AG04450 (cell line): ENCODE measurements around the gene HES5. TPM values are rescaled to one million over a fixed set of nuclear protein-coding genes. Genes with fewer than 3 reads are reported as not detected.

Experiments
- CTCF ChIA-PET: fragments of 300-600, 350-600 bp; formaldehyde crosslinking; extraction: SDS; loops from one replicate; lab custom pipeline; 2022; ENCODE audit warnings: antibody characterized with exemption, inconsistent platforms; lab: Charles Lee
- POLR2A ChIA-PET: fragments of 350-600 bp; formaldehyde crosslinking; extraction: SDS; loops from one replicate; lab custom pipeline; 2021; ENCODE audit warnings: antibody characterized with exemption, inconsistent platforms; lab: Yijun Ruan, JAX
- DNase-seq: peaks from one replicate; pipeline ENCODE4 v3.0.0-alpha.2; 2011; ENCODE audit warnings: low read depth, low spot score
- H3K27ac ChIP-seq: one replicate; pipeline ENCODE4 v1.5.1; 2012; ENCODE audit warnings: low read depth, low read length, control low read depth
- H3K27me3 ChIP-seq: one replicate; pipeline ENCODE4 v1.6.0; 2012; ENCODE audit warnings: low read length; ENCODE audit not compliant: control insufficient read depth, insufficient read depth
- H3K4me3 ChIP-seq: 2 replicates; pipeline ENCODE4 v1.5.1; 2011; ENCODE audit warnings: mild to moderate bottlenecking, low read depth, low read length, control low read depth
- H3K9me3 ChIP-seq: 2 replicates; pipeline ENCODE4 v1.5.1; 2012; ENCODE audit warnings: low read length; ENCODE audit not compliant: control insufficient read depth, insufficient read depth
- polyA plus RNA-seq: library from polyadenylated mRNA; depleted of rRNA; stranded (reverse); fragments of >200 nt; gene quantifications from 2 replicates; pipeline ENCODE4 v1.2.3, GENCODE V29; 2011
- TF ChIP-seq, protein P1 (sequence below): IDR thresholded peaks from 2 replicates; pipeline ENCODE4 v1.5.1; 2011; ENCODE audit warnings: low read depth, low read length, control low read depth, inconsistent platforms

The HES5 gene
- polyA plus RNA-seq, 1 experiment = not detected

DNA sequence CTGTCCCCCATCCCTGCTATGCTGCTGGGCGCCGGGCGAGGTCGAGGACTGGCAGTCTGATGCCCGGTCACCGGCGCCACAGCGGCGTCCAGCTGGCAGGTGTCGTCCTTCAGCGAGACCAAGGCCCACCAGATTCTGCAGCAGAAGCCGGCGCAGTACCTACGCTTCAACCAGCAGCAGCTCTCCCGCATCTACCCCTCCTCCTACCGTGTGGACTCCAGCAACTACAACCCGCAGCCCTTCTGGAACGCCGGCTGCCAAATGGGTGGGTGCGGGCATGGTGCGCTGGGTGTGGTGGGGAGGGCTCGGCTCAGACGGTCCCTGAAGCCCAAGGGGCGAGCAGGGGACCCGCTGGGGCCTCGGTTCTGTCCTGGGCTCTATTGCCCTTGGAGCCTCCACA, 33.3 kb downstream of the HES5 start:
- no peaks in the 10 kb centered on the region; the same call in 1 of the 2 replicates for H3K9me3 ChIP-seq
- no peak overlapping the region for H3K27ac ChIP-seq
- H3K4me3 ChIP-seq = no peak overlapping the region
- TF ChIP-seq, protein P1, sequence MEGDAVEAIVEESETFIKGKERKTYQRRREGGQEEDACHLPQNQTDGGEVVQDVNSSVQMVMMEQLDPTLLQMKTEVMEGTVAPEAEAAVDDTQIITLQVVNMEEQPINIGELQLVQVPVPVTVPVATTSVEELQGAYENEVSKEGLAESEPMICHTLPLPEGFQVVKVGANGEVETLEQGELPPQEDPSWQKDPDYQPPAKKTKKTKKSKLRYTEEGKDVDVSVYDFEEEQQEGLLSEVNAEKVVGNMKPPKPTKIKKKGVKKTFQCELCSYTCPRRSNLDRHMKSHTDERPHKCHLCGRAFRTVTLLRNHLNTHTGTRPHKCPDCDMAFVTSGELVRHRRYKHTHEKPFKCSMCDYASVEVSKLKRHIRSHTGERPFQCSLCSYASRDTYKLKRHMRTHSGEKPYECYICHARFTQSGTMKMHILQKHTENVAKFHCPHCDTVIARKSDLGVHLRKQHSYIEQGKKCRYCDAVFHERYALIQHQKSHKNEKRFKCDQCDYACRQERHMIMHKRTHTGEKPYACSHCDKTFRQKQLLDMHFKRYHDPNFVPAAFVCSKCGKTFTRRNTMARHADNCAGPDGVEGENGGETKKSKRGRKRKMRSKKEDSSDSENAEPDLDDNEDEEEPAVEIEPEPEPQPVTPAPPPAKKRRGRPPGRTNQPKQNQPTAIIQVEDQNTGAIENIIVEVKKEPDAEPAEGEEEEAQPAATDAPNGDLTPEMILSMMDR = no peak
- ChIA-PET CTCF (no interaction called here), POLR2A (no interaction called here)
- H3K27me3 ChIP-seq = peaks cover 16% of the 10 kb centered on the region
- DNase-seq = no peak

DNA sequence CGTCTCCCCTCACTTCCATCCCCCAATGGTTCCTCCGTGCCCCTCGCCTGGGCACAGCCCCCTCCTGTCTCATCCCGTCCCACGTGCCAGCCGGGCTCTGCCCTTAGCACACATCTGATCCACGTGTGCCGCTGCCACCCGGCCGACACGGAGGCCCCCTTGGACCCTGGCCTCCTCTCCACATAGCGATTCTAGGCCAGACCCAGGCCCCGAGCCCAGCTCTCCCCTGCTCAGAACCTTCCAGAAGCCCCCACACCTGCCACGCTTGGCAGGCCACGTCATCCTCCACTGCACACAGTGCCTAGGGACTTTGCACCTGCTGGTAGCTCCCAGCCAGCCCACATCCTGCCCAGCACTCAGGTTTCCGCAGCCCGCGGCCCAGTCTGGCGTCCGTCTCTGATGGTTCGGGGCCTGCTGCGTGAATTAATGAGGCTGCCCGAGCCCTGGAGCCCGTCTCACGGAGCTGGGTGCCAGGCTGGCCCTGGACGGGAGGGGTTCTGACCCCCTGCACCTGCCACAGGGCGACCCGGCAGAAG, 33.9 kb downstream of the HES5 start:
- Histone ChIP-seq H3K27ac (no peak overlapping the region), H3K27me3 (peaks cover 13% of the 10 kb centered on the region), H3K4me3 (no peak overlapping the region), H3K9me3 (no peaks in the 10 kb centered on the region; the same call in 1 of the 2 replicates)
- ChIA-PET POLR2A (no interaction called here), CTCF (no interaction called here)
- TF ChIP-seq, protein P1 = no peak
- DNase-seq = no peak

DNA sequence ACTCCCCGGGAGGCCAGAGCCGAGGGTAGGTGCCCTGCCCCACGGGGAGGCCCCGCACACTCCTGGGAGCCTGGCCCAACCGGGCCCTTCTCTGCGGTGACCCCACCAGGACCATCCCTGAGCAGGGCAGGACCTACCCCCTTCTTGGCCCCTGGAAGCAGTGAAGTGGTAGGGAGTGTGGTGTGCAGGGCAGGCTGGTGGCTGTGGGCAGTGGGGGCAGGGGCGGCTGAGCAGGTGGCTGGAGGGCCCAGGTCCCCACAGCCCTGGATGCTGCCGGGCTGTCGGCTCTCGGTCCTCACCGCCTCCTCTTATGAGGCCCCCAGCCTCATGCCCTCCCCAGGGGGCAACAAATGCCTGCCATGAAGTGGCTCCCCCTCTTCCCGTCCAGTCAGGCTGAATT, 34.5 kb downstream of the HES5 start:
- ChIA-PET CTCF (no interaction called here), POLR2A (no interaction called here)
- TF ChIP-seq, protein P1 = no peak
- Histone ChIP-seq H3K4me3 (no peak overlapping the region), H3K27me3 (peaks cover 17% of the 10 kb centered on the region), H3K9me3 (no peaks in the 10 kb centered on the region; the same call in 1 of the 2 replicates), H3K27ac (no peak overlapping the region)
- no peak for DNase-seq

DNA sequence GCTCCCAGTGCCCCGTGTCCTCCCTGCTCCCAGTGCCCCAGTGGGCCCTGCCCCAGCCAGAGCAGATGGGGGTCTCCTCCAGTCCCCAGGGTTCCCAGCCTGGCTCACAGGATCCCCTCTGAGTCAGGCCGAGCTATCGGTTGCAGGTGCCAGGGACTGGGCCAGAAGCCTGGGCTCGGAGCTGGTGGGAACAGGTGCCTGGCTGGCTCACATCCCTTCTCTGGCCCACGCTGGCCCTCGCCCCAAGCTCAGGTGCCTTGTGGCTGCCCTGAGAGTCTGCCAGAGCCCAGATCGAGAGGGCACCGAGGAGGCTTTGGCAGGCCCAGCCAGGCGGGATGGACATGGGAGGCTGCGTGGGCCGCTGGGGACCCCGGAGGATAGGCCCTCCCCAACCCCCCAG, 35.0 kb downstream of the HES5 start:
- POLR2A ChIA-PET = no interaction called here
- TF ChIP-seq, protein P1 = no peak
- CTCF ChIA-PET = no interaction called here
- Histone ChIP-seq H3K27ac (no peak overlapping the region), H3K27me3 (peaks cover 17% of the 10 kb centered on the region), H3K4me3 (no peak overlapping the region), H3K9me3 (no peaks in the 10 kb centered on the region; the same call in 1 of the 2 replicates)
- no peak for DNase-seq

DNA sequence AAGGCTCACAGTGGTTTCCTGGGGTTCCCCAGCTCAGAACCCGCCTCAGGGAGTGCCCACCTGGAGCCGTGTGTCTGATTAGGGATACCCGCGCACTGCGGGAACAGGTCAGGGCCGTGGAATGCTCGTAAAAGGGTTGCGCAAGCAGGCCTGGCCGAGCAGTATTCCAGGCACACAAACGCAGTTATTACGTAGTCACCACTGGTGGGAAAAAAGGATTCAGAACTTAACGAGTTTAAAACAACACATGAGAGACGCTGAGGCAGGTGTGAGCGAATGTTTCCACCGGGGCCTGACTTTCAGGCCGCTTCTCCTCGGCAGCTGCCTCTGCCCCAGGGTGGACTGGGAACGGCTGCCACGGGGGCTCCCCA, 35.8 kb downstream of the HES5 start:
- no peak overlapping the region for H3K4me3 ChIP-seq
- ChIA-PET CTCF (no interaction called here), POLR2A (no interaction called here)
- H3K9me3 ChIP-seq = peaks cover 5% of the 10 kb centered on the region
- TF ChIP-seq, protein P1 = no peak
- DNase-seq = no peak
- peaks cover 17% of the 10 kb centered on the region for H3K27me3 ChIP-seq
- no peak overlapping the region for H3K27ac ChIP-seq
